Cardiac septum (tissue), 1 donor: ENCODE results near the gene PRKAG2. TPM values are rescaled to one million over a fixed set of nuclear protein-coding genes. Genes with fewer than 3 reads are reported as not detected.

Source experiments
- DNase-seq: peaks from one replicate; pipeline ENCODE4 v3.0.0-alpha.2; 2020; ENCODE audit warnings: low spot score
- intact Hi-C: fragments of 100-400 bp; cut with DNase I; formaldehyde crosslinking; loops from one replicate; pipeline ENCODE4 v1.14.0; 2022
- total RNA-seq: library from RNA; stranded (reverse); fragmentation: NEBNext Ultra II Directional; extraction: Animal tissue kit (Norgen Biotek cat#: 25700); gene quantifications from one replicate; pipeline ENCODE4 v1.2.1, GENCODE V29; 2021
- donor health status: DM: no; HTN: no; CAD: no.

PRKAG2 gene
- total RNA-seq, 1 donor from 2014 or later = 106 TPM

GRCh38 chr7:151729521-151729921 is 147.4 kb downstream of the PRKAG2 start:
- intact Hi-C loops = no loop called here
- DNase-seq = no peak

- intact Hi-C loops = no loop called here
- no peak for DNase-seq
These were observed 148.2 kb downstream of the PRKAG2 start for GRCh38 chr7:151728746-151729145.

GRCh38 chr7:151728286-151728660 is 148.6 kb downstream of the PRKAG2 start:
- intact Hi-C loops = no loop called here
- no peak for DNase-seq

- intact Hi-C loops = no loop called here
- DNase-seq = peak; percentile 86
These were observed 149.2 kb downstream of the PRKAG2 start for GRCh38 chr7:151727579-151728285.

- DNase-seq = no peak
- intact Hi-C loops = no loop called here
These were observed 150.0 kb downstream of the PRKAG2 start for GRCh38 chr7:151726652-151727578.

- intact Hi-C loops = no loop called here
These were observed 150.9 kb downstream of the PRKAG2 start for GRCh38 chr7:151725844-151726651.

GRCh38 chr7:151724920-151725584 is 151.9 kb downstream of the PRKAG2 start:
- no peak for DNase-seq
- intact Hi-C loops = no loop called here

More at GRCh38 chr7:151725844-151726651, 150.9 kb downstream of the PRKAG2 start:
- DNase-seq = no peak

- intact Hi-C loops = no loop called here
- DNase-seq = no peak
These were observed 152.5 kb downstream of the PRKAG2 start for GRCh38 chr7:151724250-151724915.

- intact Hi-C loops = no loop called here
- no peak for DNase-seq
These were observed 153.6 kb downstream of the PRKAG2 start for GRCh38 chr7:151723321-151723720.

GRCh38 chr7:151722533-151722932 is 154.4 kb downstream of the PRKAG2 start:
- intact Hi-C loops = no loop called here
- DNase-seq = no peak

GRCh38 chr7:151721694-151722093 is 155.2 kb downstream of the PRKAG2 start:
- intact Hi-C loops = no loop called here
- DNase-seq = no peak

- DNase-seq = no peak
- intact Hi-C loops = no loop called here
These were observed 155.7 kb downstream of the PRKAG2 start for GRCh38 chr7:151721236-151721635.

- intact Hi-C loops = no loop called here
These were observed 156.6 kb downstream of the PRKAG2 start for GRCh38 chr7:151720280-151720679.

GRCh38 chr7:151719897-151720242 is 157.0 kb downstream of the PRKAG2 start:
- intact Hi-C loops = no loop called here
- no peak for DNase-seq

More at GRCh38 chr7:151720280-151720679, 156.6 kb downstream of the PRKAG2 start:
- DNase-seq = no peak

GRCh38 chr7:151719031-151719896 is 157.7 kb downstream of the PRKAG2 start:
- no peak for DNase-seq
- intact Hi-C loops = no loop called here

GRCh38 chr7:151717918-151718317 is 159.0 kb downstream of the PRKAG2 start:
- no peak for DNase-seq
- intact Hi-C loops = no loop called here

- intact Hi-C loops = no loop called here
These were observed 159.5 kb downstream of the PRKAG2 start for GRCh38 chr7:151717415-151717814.

GRCh38 chr7:151716323-151716722 is 160.6 kb downstream of the PRKAG2 start:
- DNase-seq = no peak
- intact Hi-C loops = no loop called here

More at GRCh38 chr7:151717415-151717814, 159.5 kb downstream of the PRKAG2 start:
- DNase-seq = no peak
